Body of pancreas (tissue), 4 donors: ENCODE measurements around the gene GAB2. TPM values are rescaled to one million over a fixed set of nuclear protein-coding genes. Genes with fewer than 3 reads are reported as not detected.

Experiments used
- ATAC-seq: fragments of 150-250 bp; one replicate; pipeline ENCODE4 v1.9.1; 2016
- DNase-seq, 4 donors: peaks; one replicate each; pipeline ENCODE4 v3.0.0-alpha.2; 2019
- H3K27ac ChIP-seq, 4 donors: fragments of 200-600 bp; sonication (generic); 1 replicate in 3 of 4; 2 replicates in 1 of 4; pipeline versions ENCODE4 v1.5.1 to v1.6.1; 2016 to 2019; ENCODE audit warnings: mild to moderate bottlenecking in 1 of 4, mixed read lengths in 1 of 4, moderate library complexity in 1 of 4
- H3K27me3 ChIP-seq, 2 donors: fragments of 200-600 bp; sonication (generic); one replicate each; pipeline ENCODE4 v1.6.0; 2016; ENCODE audit warnings: mild to moderate bottlenecking in 1 of 2
- H3K36me3 ChIP-seq, 2 donors: fragments of 200-600 bp; sonication (generic); replicated peaks in 1 of 2; 2 replicates each; pipeline ENCODE4 v1.5.1; 2016; ENCODE audit warnings: low read depth in 2 of 2; ENCODE audit not compliant: insufficient read depth in 1 of 2
- H3K4me1 ChIP-seq: fragments of 200-600 bp; sonication (generic); one replicate; pipeline ENCODE4 v1.6.0; 2016
- H3K4me3 ChIP-seq, 2 donors: fragments of 200-600 bp; sonication (generic); 1 replicate in 1 of 2; 2 replicates in 1 of 2; pipeline ENCODE4 v1.5.1; 2016 to 2019
- H3K9me3 ChIP-seq, 3 donors: fragments of 200-600 bp; sonication (generic); 1 replicate in 2 of 3; 2 replicates in 1 of 3; pipeline ENCODE4 v1.5.1; 2016
- POLR2A ChIP-seq, 3 donors: fragments of 450-650 bp; IDR thresholded peaks; one replicate each; pipeline ENCODE4 v1.6.1; 2016; ENCODE audit warnings: antibody characterized with exemption in 3 of 3, mild to moderate bottlenecking in 2 of 3
- WGBS, 2 donors: methylation state at CpG; one replicate each; pipeline ENCODE4 v1.1.5; 2017; 5-methylcytosine and 5-hydroxymethylcytosine counted together
- intact Hi-C: fragments of 100-400 bp; cut with DNase I; formaldehyde crosslinking; loops from one replicate; pipeline ENCODE4 v1.15.1; 2023
- total RNA-seq, 2 donors: library from RNA; depleted of rRNA; stranded (reverse); fragments of >200 nt; gene quantifications; one replicate each; pipeline ENCODE4 v1.1.0, GENCODE V29; 2016
- TF ChIP-seq, protein P1 (sequence below), 7 experiments: fragments of 450-650 bp in 4 of 7; fragments of 200-600 bp in 3 of 7; sonication (generic) in 3 of 7; IDR thresholded peaks; one replicate each; pipeline ENCODE4 v1.5.1; 2016 to 2019; ENCODE audit warnings: antibody characterized with exemption in 7 of 7

GAB2 gene
- total RNA-seq, 2 donors from 2014 or later, result 6.9 to 16.9 TPM

DNA sequence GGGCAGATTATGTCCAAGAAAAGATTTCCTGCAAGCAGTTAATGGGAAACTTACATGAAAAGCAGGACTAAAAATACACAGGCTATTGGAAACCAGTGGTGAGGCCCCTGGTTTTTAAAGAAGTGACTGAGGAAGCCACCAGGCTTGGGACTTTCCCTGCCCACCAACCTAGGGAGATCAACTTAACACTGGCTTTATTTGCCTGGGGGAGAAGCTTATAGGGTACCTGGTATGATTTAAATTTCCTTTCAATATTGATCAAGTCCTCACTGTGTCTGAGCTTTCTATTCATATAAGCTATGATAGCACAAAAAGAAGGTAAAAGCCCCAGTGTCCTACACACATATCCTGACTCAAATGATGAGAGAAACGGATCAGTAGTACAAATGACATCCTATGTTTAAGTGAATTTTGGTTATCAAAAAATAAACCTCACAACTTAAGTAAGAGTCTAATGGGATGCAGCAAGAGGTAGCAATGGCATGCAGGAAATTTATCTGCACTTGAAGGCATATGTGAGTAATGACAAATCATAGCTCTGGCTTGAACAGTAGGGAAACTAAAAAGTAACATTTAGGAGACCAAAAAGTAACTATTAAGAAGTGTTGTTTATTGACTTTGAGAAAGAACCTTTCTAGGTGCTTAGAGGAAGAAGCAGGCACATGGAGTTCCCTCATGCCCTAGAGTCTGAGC lies 85.3 kb downstream of the GAB2 start:
- H3K4me1 ChIP-seq, result no peaks in the 10 kb centered on the region
- TF ChIP-seq, protein P1, sequence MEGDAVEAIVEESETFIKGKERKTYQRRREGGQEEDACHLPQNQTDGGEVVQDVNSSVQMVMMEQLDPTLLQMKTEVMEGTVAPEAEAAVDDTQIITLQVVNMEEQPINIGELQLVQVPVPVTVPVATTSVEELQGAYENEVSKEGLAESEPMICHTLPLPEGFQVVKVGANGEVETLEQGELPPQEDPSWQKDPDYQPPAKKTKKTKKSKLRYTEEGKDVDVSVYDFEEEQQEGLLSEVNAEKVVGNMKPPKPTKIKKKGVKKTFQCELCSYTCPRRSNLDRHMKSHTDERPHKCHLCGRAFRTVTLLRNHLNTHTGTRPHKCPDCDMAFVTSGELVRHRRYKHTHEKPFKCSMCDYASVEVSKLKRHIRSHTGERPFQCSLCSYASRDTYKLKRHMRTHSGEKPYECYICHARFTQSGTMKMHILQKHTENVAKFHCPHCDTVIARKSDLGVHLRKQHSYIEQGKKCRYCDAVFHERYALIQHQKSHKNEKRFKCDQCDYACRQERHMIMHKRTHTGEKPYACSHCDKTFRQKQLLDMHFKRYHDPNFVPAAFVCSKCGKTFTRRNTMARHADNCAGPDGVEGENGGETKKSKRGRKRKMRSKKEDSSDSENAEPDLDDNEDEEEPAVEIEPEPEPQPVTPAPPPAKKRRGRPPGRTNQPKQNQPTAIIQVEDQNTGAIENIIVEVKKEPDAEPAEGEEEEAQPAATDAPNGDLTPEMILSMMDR (IDR thresholded peaks at IDR 0.05), result no peak
- TF ChIP-seq POLR2A (IDR thresholded peaks at IDR 0.05), result no peak
- no peak for ATAC-seq
- no peaks in the 10 kb centered on the region for H3K27me3 ChIP-seq
- no peak overlapping the region for H3K4me3 ChIP-seq
- intact Hi-C loops, result no loop called here
- no peak overlapping the region for H3K27ac ChIP-seq
- H3K9me3 ChIP-seq, result no peaks in the 10 kb centered on the region
- no peaks in the 10 kb centered on the region for H3K36me3 ChIP-seq
- 79 to 87% methylated on average over 1 of the region's 1 CpG for WGBS, 2 donors
- no peak for DNase-seq

DNA sequence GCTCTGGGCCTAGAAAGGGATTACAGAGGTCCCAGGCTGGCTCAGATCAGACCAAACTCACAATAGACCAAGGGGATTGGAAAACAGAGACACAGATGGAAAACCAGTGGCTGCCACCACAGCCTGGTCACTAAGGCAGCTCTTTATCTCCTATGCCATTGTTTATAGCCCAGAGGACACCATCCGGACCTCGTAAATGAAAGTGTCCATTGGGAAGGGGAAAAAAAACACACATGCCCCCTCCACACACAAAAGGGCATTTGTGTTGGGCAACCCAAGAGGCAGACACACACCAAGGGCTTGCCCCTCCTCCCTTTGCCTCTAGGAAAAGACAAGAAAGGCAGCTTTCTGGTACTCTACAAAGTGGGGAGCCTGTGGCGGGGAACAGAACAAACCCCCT lies 85.9 kb downstream of the GAB2 start:
- H3K4me3 ChIP-seq, result no peak overlapping the region
- 81 to 89% methylated on average over 3 of the region's 3 CpGs for WGBS, 2 donors
- H3K4me1 ChIP-seq, result no peaks in the 10 kb centered on the region
- no peak for ATAC-seq
- no peaks in the 10 kb centered on the region for H3K9me3 ChIP-seq
- H3K36me3 ChIP-seq, result no peaks in the 10 kb centered on the region
- no peak overlapping the region for H3K27ac ChIP-seq
- DNase-seq, result no peak
- intact Hi-C loops, result no loop called here
- no peaks in the 10 kb centered on the region for H3K27me3 ChIP-seq
- no peak for TF ChIP-seq POLR2A (IDR thresholded peaks at IDR 0.05)
- TF ChIP-seq, protein P1 (IDR thresholded peaks at IDR 0.05), result no peak

DNA sequence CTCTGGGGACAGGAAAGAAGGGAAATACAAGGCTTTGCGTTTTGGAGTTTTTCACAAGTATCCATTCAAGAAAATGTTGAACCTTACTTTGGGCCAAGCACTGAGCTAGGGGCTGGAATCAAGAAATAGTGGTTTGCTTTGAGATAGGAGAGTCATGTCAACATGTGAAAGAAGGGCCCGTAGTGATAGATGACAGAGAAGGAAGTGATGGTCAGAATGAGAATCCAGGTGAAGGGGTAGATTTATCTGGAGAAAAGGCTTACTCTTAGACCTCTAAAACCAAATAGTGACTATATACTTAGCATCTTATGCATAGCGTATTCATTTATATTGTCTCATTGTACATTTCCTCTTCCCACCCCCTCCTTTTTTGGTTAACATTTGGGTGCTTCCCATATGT lies 87.3 kb downstream of the GAB2 start:
- H3K27me3 ChIP-seq, result no peaks in the 10 kb centered on the region
- H3K36me3 ChIP-seq, result no peaks in the 10 kb centered on the region
- intact Hi-C loops, result no loop called here
- TF ChIP-seq, protein P1 (IDR thresholded peaks at IDR 0.05), result no peak
- no peak for TF ChIP-seq POLR2A (IDR thresholded peaks at IDR 0.05)
- 90 to 92% methylated on average over 3 of the region's 3 CpGs for WGBS, 2 donors
- no peak for ATAC-seq
- no peak for DNase-seq
- no peaks in the 10 kb centered on the region for H3K9me3 ChIP-seq
- H3K4me1 ChIP-seq, result no peaks in the 10 kb centered on the region
- no peak overlapping the region for H3K27ac ChIP-seq
- no peak overlapping the region for H3K4me3 ChIP-seq

DNA sequence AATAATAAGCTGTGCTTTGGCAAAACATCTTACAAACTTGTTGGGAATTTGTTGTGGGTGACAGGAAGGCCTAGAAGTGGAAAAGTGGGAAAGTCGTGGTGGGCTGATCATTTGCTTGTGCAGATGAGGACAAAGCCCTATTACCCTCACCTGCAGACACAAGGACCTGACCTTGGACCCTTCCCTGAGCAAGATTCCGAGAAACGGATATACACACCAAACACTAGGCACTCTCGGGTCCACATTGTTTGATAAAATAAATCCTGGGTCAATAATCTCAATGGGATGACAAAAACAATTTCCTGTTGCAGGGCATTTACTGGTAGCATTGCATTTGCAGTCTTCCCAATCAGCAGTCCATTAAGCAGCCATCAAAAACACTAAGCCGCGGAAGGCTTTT lies 89.7 kb downstream of the GAB2 start:
- intact Hi-C loops, result no loop called here
- no peak for ATAC-seq
- 74 to 76% methylated on average over 6 of the region's 6 CpGs for WGBS, 2 donors

More for the DNA sequence above, 89.7 kb downstream of the GAB2 start:
- no peak for DNase-seq
- Histone ChIP-seq H3K36me3 (no peaks in the 10 kb centered on the region), H3K4me1 (no peaks in the 10 kb centered on the region), H3K4me3 (no peak overlapping the region), H3K27ac (no peak overlapping the region), H3K9me3 (no peaks in the 10 kb centered on the region), H3K27me3 (no peaks in the 10 kb centered on the region)
- no peak for TF ChIP-seq POLR2A (IDR thresholded peaks at IDR 0.05)
- TF ChIP-seq, protein P1 (IDR thresholded peaks at IDR 0.05), result no peak
